PC-9 (cell line): ENCODE results near the gene TSPYL4. TPM values are rescaled to one million over a fixed set of nuclear protein-coding genes. Genes with fewer than 3 reads are reported as not detected.

ENCODE experiments used
- BruUV-seq: library from RNA; stranded (reverse); fragments of 400-500 nt; replicated peaks from 2 replicates; lab custom pipeline; 2021; lab: Mats Ljungman, UMichigan
- CTCF ChIA-PET: fragments of 300-600 bp; sonication (Branson Sonifier 250); formaldehyde crosslinking; loops from one replicate; lab custom pipeline; 2022; ENCODE audit warnings: antibody characterized with exemption; lab: Charles Lee
- POLR2A ChIA-PET: fragments of 300-600 bp; sonication (Branson Sonifier 250); formaldehyde crosslinking; loops from one replicate; lab custom pipeline; 2022; ENCODE audit warnings: antibody characterized with exemption; ENCODE audit not compliant: unreplicated experiment; lab: Charles Lee
- DNase-seq, 2 experiments: peaks; one replicate each; pipeline versions ENCODE4 v3.0.0 to v3.0.0-alpha.2; 2015 to 2022; ENCODE audit warnings: mixed read lengths in 1 of 2
- H2AFZ ChIP-seq: fragments of 200-600 bp; sonication (generic); 2 replicates; pipeline ENCODE4 v1.8.1; 2017; ENCODE audit warnings: antibody characterized with exemption
- H3F3A ChIP-seq: fragments of 200-600 bp; sonication (generic); 2 replicates; pipeline ENCODE4 v1.8.1; 2017; ENCODE audit warnings: antibody characterized with exemption, mild to moderate bottlenecking, low read depth; ENCODE audit not compliant: insufficient read depth
- H3K27ac ChIP-seq: fragments of 200-600 bp; sonication (generic); 2 replicates; pipeline ENCODE4 v1.6.1; 2016; ENCODE audit warnings: mixed run types
- H3K27me3 ChIP-seq: fragments of 200-600 bp; sonication (generic); 2 replicates; pipeline ENCODE4 v1.6.1; 2016; ENCODE audit warnings: low read depth, mixed run types; ENCODE audit not compliant: insufficient read depth
- H3K36me3 ChIP-seq: fragments of 200-600 bp; sonication (generic); 2 replicates; pipeline ENCODE4 v1.6.1; 2016; ENCODE audit warnings: low read depth, mixed run types
- H3K4me1 ChIP-seq: fragments of 200-600 bp; sonication (generic); replicated peaks from 2 replicates; pipeline ENCODE4 v1.6.1; 2016; ENCODE audit warnings: mixed run types; ENCODE audit not compliant: insufficient read depth
- H3K4me2 ChIP-seq: fragments of 200-600 bp; sonication (generic); 2 replicates; pipeline ENCODE4 v1.6.1; 2017; ENCODE audit warnings: mixed run types
- H3K4me3 ChIP-seq: fragments of 200-600 bp; sonication (generic); 2 replicates; pipeline ENCODE4 v1.6.1; 2016; ENCODE audit warnings: mixed run types
- H3K79me2 ChIP-seq: fragments of 200-600 bp; sonication (generic); 2 replicates; pipeline ENCODE4 v1.6.1; 2017; ENCODE audit warnings: low read depth, mixed run types
- H3K9me2 ChIP-seq: fragments of 200-600 bp; sonication (generic); 2 replicates; pipeline ENCODE4 v1.8.1; 2017; ENCODE audit warnings: mild to moderate bottlenecking; ENCODE audit not compliant: insufficient read depth
- H3K9me3 ChIP-seq: fragments of 200-600 bp; sonication (generic); 2 replicates; pipeline ENCODE4 v1.8.1; 2016; ENCODE audit warnings: low read depth; ENCODE audit not compliant: insufficient read depth
- H4K20me1 ChIP-seq: fragments of 200-600 bp; sonication (generic); 2 replicates; pipeline ENCODE4 v1.8.1; 2017; ENCODE audit not compliant: insufficient read depth
- EZH2 ChIP-seq: fragments of 200-600 bp; sonication (generic); IDR thresholded peaks from 2 replicates; pipeline ENCODE4 v1.8.0; 2017; ENCODE audit warnings: antibody characterized with exemption, low read depth
- intact Hi-C: fragments of 100-400 bp; cut with micrococcal nuclease; formaldehyde crosslinking; loops from one replicate; pipeline ENCODE4 v1.10.0; 2022; ENCODE audit not compliant: unreplicated experiment
- total RNA-seq: library from RNA; stranded (reverse); gene quantifications from 2 replicates; pipeline ENCODE4 v1.2.3, GENCODE V29; 2021
- TF ChIP-seq, protein P1 (sequence below): fragments of 200-600 bp; sonication (generic); conservative IDR thresholded peaks from 2 replicates; pipeline ENCODE4 v1.6.1; 2017; ENCODE audit warnings: mixed run types, antibody characterized with exemption, mild to moderate bottlenecking, moderate library complexity

TSPYL4 gene
- total RNA-seq, 1 experiment from 2014 or later: 10.9 TPM

DNA sequence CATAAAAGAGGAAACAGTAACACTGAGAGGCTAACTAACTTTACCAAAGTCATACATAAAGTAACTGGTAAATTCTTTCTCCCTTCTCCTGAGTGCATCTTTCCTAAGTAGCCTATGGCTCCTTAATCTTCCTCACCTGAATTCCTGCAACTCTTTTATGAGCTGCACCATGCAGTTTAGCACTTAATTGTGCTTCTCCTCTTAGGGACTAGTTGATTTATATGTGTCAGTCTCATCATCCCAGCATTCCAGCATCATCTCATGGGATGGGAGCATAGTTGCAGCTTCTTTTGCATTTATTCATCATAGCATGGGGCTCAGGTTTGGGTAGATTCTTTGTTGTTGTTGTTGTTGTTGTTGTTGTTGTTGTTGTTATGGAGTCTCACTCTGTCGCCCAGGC lies 29.3 kb upstream of the TSPYL4 start:
- Histone ChIP-seq H3K79me2 (peaks cover 22% of the 10 kb centered on the region), H3F3A (peaks cover 10% of the 10 kb centered on the region; the same call in 1 of the 2 replicates), H3K27ac (no peak overlapping the region), H3K36me3 (0 out of 2 replicates have a peak, but pooled peaks cover 6% of the 10 kb centered on the region), H3K9me2 (no peaks in the 10 kb centered on the region), H3K4me1 (peaks cover 20% of the 10 kb centered on the region), H3K9me3 (no peaks in the 10 kb centered on the region), H3K4me3 (no peak overlapping the region), H2AFZ (no peak overlapping the region), H3K27me3 (no peaks in the 10 kb centered on the region), H3K4me2 (no peak overlapping the region), H4K20me1 (peaks cover 6% of the 10 kb centered on the region)
- ChIA-PET POLR2A (no interaction called here), CTCF (no interaction called here)
- BruUV-seq: no TSS peak
- intact Hi-C loops: no loop called here
- no peak for DNase-seq
- TF ChIP-seq EZH2: no peak
- TF ChIP-seq, protein P1, sequence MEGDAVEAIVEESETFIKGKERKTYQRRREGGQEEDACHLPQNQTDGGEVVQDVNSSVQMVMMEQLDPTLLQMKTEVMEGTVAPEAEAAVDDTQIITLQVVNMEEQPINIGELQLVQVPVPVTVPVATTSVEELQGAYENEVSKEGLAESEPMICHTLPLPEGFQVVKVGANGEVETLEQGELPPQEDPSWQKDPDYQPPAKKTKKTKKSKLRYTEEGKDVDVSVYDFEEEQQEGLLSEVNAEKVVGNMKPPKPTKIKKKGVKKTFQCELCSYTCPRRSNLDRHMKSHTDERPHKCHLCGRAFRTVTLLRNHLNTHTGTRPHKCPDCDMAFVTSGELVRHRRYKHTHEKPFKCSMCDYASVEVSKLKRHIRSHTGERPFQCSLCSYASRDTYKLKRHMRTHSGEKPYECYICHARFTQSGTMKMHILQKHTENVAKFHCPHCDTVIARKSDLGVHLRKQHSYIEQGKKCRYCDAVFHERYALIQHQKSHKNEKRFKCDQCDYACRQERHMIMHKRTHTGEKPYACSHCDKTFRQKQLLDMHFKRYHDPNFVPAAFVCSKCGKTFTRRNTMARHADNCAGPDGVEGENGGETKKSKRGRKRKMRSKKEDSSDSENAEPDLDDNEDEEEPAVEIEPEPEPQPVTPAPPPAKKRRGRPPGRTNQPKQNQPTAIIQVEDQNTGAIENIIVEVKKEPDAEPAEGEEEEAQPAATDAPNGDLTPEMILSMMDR: no peak

DNA sequence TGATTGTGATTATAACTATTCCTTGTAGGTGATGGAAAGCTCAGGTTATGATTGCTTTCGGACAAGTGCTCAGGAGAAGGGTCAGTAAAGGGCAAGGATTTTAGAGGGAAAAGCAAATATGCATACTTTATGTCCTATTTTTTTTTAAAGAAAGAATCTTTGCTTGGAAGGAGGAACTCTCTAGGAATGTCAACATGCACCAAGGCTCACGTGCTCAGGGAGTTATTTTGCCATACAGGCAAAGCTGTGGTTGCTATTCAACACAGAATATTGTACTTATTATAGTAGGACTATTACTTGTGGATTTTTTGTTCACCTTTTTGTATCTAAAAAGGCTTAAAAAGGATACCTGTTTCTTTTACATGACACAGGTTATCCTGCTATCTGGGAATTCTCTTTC lies 28.8 kb upstream of the TSPYL4 start:
- intact Hi-C loops: loop anchor here (1.0 kb wide), 1 partner anchor 162 kb away; no protein-coding TSS in a partner anchor
- DNase-seq: no peak
- CTCF ChIA-PET: no interaction called here

DNA sequence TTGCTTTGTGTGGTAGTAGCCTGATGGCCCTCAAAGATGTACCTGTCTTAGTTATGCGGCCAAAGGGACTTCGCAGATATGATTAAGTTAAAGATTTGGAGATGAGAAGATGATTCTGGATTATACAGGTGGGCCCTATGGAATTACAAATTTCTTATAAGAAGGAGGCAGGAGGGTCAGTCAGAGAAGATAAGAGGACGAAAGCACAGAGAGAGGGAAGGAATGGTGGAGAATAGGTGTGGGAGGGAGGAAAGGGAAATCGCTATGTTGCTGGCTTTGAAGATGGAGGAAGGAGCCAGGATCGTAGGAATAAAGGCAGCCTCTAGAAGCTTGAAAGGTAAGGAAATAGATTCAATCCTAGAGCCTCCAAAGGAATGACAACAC lies 27.1 kb upstream of the TSPYL4 start:
- ChIA-PET CTCF (interaction anchor here (3.1 kb wide), 1 partner anchor 12 kb away, joined by 12 read pairs; no protein-coding TSS in a partner anchor), POLR2A (no interaction called here)
- intact Hi-C loops: no loop called here
- Histone ChIP-seq H3K9me2 (no peaks in the 10 kb centered on the region), H3K4me3 (peak overlapping the region; percentile 88), H3K4me1 (peaks cover 42% of the 10 kb centered on the region), H4K20me1 (peaks cover 27% of the 10 kb centered on the region), H3K27me3 (no peaks in the 10 kb centered on the region), H3K4me2 (peak overlapping the region; percentile 97), H3K9me3 (no peaks in the 10 kb centered on the region), H3K79me2 (peaks cover 45% of the 10 kb centered on the region), H3K36me3 (peaks cover 24% of the 10 kb centered on the region; the same call in 1 of the 2 replicates), H2AFZ (peak overlapping the region; percentile 96), H3K27ac (no peak overlapping the region), H3F3A (peaks cover 10% of the 10 kb centered on the region; the same call in 1 of the 2 replicates)
- no peak for DNase-seq
- BruUV-seq: no TSS peak
- TF ChIP-seq, protein P1: no peak
- no peak for TF ChIP-seq EZH2

More for the DNA sequence above, 28.8 kb upstream of the TSPYL4 start:
- Histone ChIP-seq H3K27ac (no peak overlapping the region), H3K4me3 (no peak overlapping the region), H2AFZ (no peak overlapping the region), H4K20me1 (peaks cover 11% of the 10 kb centered on the region), H3K79me2 (peaks cover 27% of the 10 kb centered on the region), H3K27me3 (no peaks in the 10 kb centered on the region), H3K9me2 (no peaks in the 10 kb centered on the region), H3K36me3 (0 out of 2 replicates have a peak, but pooled peaks cover 9% of the 10 kb centered on the region), H3K4me1 (peaks cover 25% of the 10 kb centered on the region), H3F3A (peaks cover 10% of the 10 kb centered on the region; the same call in 1 of the 2 replicates), H3K4me2 (no peak overlapping the region), H3K9me3 (no peaks in the 10 kb centered on the region)
- POLR2A ChIA-PET: no interaction called here
- BruUV-seq: no TSS peak
- TF ChIP-seq, protein P1: no peak
- no peak for TF ChIP-seq EZH2
